ENCODE results near the gene EIF2B2.

The EIF2B2 gene

GRCh38 chr14:74955229-74956026, 47.3 kb upstream of the EIF2B2 start, which contains the start of gene PGF:
PGF (minus strand) TSS chr14:74955597; CDS start chr14:74955242, 355 bp downstream.
- H3K4me1 ChIP-seq (ENCODE audit: control insufficient read depth in 1 of 2, insufficient read depth in 2 of 2, low read length in 2 of 2) = peaks cover 22 to 27% of the 10 kb centered on the region in 2 experiments
- no peaks in the 10 kb centered on the region for H3K27me3 ChIP-seq (ENCODE audit: insufficient read depth, low read length)
- H3K9me3 ChIP-seq (ENCODE audit: insufficient read depth, low read depth, low read length) = peaks cover 2% of the 10 kb centered on the region
- H4K91ac ChIP-seq (ENCODE audit: low read depth, low read length) = peak within 1 kb of the TSS; percentile 76
- WGBS (ENCODE audit: extremely low coverage, insufficient coverage, insufficient read length) = no CpG with 5 or more reads among the region's 73 CpGs
- peaks cover 11 to 17% of the 10 kb centered on the region in 2 experiments for H3K36me3 ChIP-seq (ENCODE audit: control insufficient read depth in 1 of 2, insufficient read depth in 2 of 2, low read length in 2 of 2)
- peak within 1 kb of the TSS; percentile 27 for H3K4ac ChIP-seq (ENCODE audit: low read depth, low read length)
- peak within 1 kb of the TSS; percentile 65 for H2BK5ac ChIP-seq (ENCODE audit: low read depth, low read length, poor library complexity)
- peak within 1 kb of the TSS; percentile 37 for H2BK120ac ChIP-seq (ENCODE audit: insufficient read depth, low read length, poor library complexity)
- peak within 1 kb of the TSS; percentile 64 for H3K4me2 ChIP-seq (ENCODE audit: low read length)
- H3K27ac ChIP-seq (ENCODE audit: low read depth, low read length) = peak within 1 kb of the TSS; percentile 61
- peak within 1 kb of the TSS; percentile 79 for H3K18ac ChIP-seq (ENCODE audit: low read length)
- peaks cover 16% of the 10 kb centered on the region for H3K79me2 ChIP-seq (ENCODE audit: control insufficient read depth, insufficient read depth, low read length, poor library complexity)
- H2AK5ac ChIP-seq (ENCODE audit: low read length) = peak within 1 kb of the TSS; percentile 19
- peak within 1 kb of the TSS; percentile 52 for H4K8ac ChIP-seq (ENCODE audit: low read depth, low read length)
- peak within 1 kb of the TSS; percentile 5 for H3K9ac ChIP-seq (ENCODE audit: low read length)
- H3K79me1 ChIP-seq (ENCODE audit: low read length) = peaks cover 33% of the 10 kb centered on the region
- no peak within 1 kb of the TSS for H3K23ac ChIP-seq (ENCODE audit: low read length)
- H3K4me3 ChIP-seq (ENCODE audit: low read depth, low read length) = peak within 1 kb of the TSS; percentile 59
- H2AFZ ChIP-seq (ENCODE audit: insufficient read depth, low read length, poor library complexity) = peak within 1 kb of the TSS; percentile 62
- H4K12ac ChIP-seq (ENCODE audit: low read depth, low read length) = peak within 1 kb of the TSS; percentile 35
- peak; percentile 99 for DNase-seq
- peak within 1 kb of the TSS; percentile 79 for H3K14ac ChIP-seq (ENCODE audit: low read length)
- peak within 1 kb of the TSS; percentile 34 for H2BK12ac ChIP-seq (ENCODE audit: low read length)

DNA sequence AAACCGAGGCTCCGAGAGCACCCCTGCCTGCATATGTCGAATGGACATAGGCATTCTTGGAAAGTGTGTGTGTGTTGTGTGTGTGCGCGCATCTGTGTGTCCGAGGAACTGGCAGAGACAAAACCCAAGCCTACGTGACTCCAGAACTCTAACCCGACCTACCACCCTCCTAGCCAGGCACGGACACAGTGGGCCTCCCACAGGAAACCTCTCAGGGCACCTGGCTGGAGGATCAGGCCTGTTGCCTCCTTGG, 46.8 kb upstream of the EIF2B2 start:
- Histone ChIP-seq H3K79me2 (ENCODE audit: control insufficient read depth, insufficient read depth, low read length, poor library complexity) (peaks cover 16% of the 10 kb centered on the region), H3K27ac (ENCODE audit: low read depth, low read length) (peak overlapping the region; percentile 50), H3K9me3 (ENCODE audit: insufficient read depth, low read depth, low read length) (peaks cover 2% of the 10 kb centered on the region), H3K79me1 (ENCODE audit: low read length) (peaks cover 37% of the 10 kb centered on the region), H3K4me1 (ENCODE audit: control insufficient read depth in 1 of 2, insufficient read depth in 2 of 2, low read length in 2 of 2) (peaks cover 22 to 27% of the 10 kb centered on the region in 2 experiments), H3K36me3 (ENCODE audit: control insufficient read depth in 1 of 2, insufficient read depth in 2 of 2, low read length in 2 of 2) (peaks cover 10 to 17% of the 10 kb centered on the region in 2 experiments), H3K4me2 (ENCODE audit: low read length) (peak overlapping the region; percentile 64), H3K14ac (ENCODE audit: low read length) (peak overlapping the region; percentile 50), H4K12ac (ENCODE audit: low read depth, low read length) (peak overlapping the region; percentile 32), H2BK5ac (ENCODE audit: low read depth, low read length, poor library complexity) (peak overlapping the region; percentile 65), H4K91ac (ENCODE audit: low read depth, low read length) (peak overlapping the region; percentile 73), H3K4me3 (ENCODE audit: low read depth, low read length) (no peak overlapping the region), H4K8ac (ENCODE audit: low read depth, low read length) (peak overlapping the region; percentile 33), H3K27me3 (ENCODE audit: insufficient read depth, low read length) (no peaks in the 10 kb centered on the region), H3K4ac (ENCODE audit: low read depth, low read length) (peak overlapping the region; percentile 25), H2AFZ (ENCODE audit: insufficient read depth, low read length, poor library complexity) (peak overlapping the region; percentile 62), H2BK120ac (ENCODE audit: insufficient read depth, low read length, poor library complexity) (peak overlapping the region; percentile 34), H2BK12ac (ENCODE audit: low read length) (peak overlapping the region; percentile 34), H3K23ac (ENCODE audit: low read length) (no peak overlapping the region), H2AK5ac (ENCODE audit: low read length) (no peak overlapping the region), H3K18ac (ENCODE audit: low read length) (peak overlapping the region; percentile 58), H3K9ac (ENCODE audit: low read length) (no peak overlapping the region)
- WGBS (ENCODE audit: extremely low coverage, insufficient coverage, insufficient read length) = no CpG with 5 or more reads among the region's 9 CpGs
- DNase-seq = no peak

DNA sequence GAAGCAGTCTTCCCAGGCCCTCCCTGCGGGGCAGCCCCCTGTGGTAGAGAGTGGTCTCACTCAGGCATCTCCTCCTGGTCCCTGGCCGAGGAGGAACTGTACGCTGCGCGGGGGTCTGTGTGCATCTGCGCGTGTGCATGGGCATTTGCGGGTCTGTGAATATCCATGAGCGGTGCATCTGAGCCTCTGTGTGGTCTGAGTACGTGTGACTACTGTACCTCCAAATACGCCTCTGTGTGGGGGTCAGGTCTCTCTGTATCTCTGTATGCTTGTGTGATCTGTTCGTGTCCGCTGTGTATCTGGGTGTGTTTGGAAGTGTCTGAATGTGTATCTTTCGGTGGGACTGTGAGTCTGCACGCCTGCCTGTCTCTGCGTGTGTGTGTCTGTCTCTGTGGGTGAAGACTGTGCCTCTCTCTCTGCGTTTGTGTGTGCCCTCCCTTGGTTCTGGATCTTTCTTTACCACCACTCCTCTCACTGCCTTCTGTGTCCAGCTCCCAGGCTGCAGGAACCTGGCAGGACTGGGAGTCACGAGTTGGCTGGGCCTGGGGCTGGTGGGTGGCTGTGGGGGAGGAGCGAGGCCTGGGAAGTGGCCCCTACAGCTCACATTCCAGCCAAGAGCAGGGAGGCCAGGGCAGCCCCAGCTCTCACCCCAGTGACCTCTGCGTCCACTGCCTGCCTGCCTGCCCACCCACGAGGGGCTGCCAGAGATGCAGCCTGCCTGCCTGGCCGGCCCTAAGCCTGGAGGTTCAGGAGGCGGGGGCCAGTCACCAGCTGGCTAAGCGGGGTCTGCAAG, 46.2 kb upstream of the EIF2B2 start:
- no CpG with 5 or more reads among the region's 24 CpGs for WGBS (ENCODE audit: extremely low coverage, insufficient coverage, insufficient read length)
- Histone ChIP-seq H3K18ac (ENCODE audit: low read length) (peak overlapping the region; percentile 58), H3K79me1 (ENCODE audit: low read length) (peaks cover 33% of the 10 kb centered on the region)

GRCh38 chr14:74959596-74960180, 43.0 kb upstream of the EIF2B2 start:
- Histone ChIP-seq H2BK120ac (ENCODE audit: insufficient read depth, low read length, poor library complexity) (no peak overlapping the region), H4K8ac (ENCODE audit: low read depth, low read length) (no peak overlapping the region), H3K4me2 (ENCODE audit: low read length) (no peak overlapping the region), H3K27me3 (ENCODE audit: insufficient read depth, low read length) (no peaks in the 10 kb centered on the region), H2AK5ac (ENCODE audit: low read length) (no peak overlapping the region), H3K27ac (ENCODE audit: low read depth, low read length) (no peak overlapping the region), H4K91ac (ENCODE audit: low read depth, low read length) (peak overlapping the region; percentile 32), H3K4me1 (ENCODE audit: control insufficient read depth in 1 of 2, insufficient read depth in 2 of 2, low read length in 2 of 2) (peaks cover 22 to 28% of the 10 kb centered on the region in 2 experiments), H3K79me1 (ENCODE audit: low read length) (peaks cover 20% of the 10 kb centered on the region), H3K4ac (ENCODE audit: low read depth, low read length) (no peak overlapping the region), H3K79me2 (ENCODE audit: control insufficient read depth, insufficient read depth, low read length, poor library complexity) (peaks cover 11% of the 10 kb centered on the region), H3K14ac (ENCODE audit: low read length) (no peak overlapping the region), H2BK5ac (ENCODE audit: low read depth, low read length, poor library complexity) (no peak overlapping the region), H2BK12ac (ENCODE audit: low read length) (peak overlapping the region; percentile 15), H4K12ac (ENCODE audit: low read depth, low read length) (no peak overlapping the region), H3K23ac (ENCODE audit: low read length) (no peak overlapping the region), H3K18ac (ENCODE audit: low read length) (no peak overlapping the region), H3K9ac (ENCODE audit: low read length) (no peak overlapping the region), H3K36me3 (ENCODE audit: control insufficient read depth in 1 of 2, insufficient read depth in 2 of 2, low read length in 2 of 2) (no peaks in the 10 kb centered on the region), H3K4me3 (ENCODE audit: low read depth, low read length) (no peak overlapping the region), H3K9me3 (ENCODE audit: insufficient read depth, low read depth, low read length) (peaks cover 2% of the 10 kb centered on the region), H2AFZ (ENCODE audit: insufficient read depth, low read length, poor library complexity) (no peak overlapping the region)
- WGBS (ENCODE audit: extremely low coverage, insufficient coverage, insufficient read length) = no CpG with 5 or more reads among the region's 5 CpGs
- peak; percentile 35 to 48 for DNase-seq

More for the DNA sequence above, 46.2 kb upstream of the EIF2B2 start:
- Histone ChIP-seq H3K9me3 (ENCODE audit: insufficient read depth, low read depth, low read length) (peaks cover 2% of the 10 kb centered on the region), H3K27ac (ENCODE audit: low read depth, low read length) (peak overlapping the region; percentile 50), H2BK120ac (ENCODE audit: insufficient read depth, low read length, poor library complexity) (peak overlapping the region; percentile 34), H3K9ac (ENCODE audit: low read length) (no peak overlapping the region), H3K27me3 (ENCODE audit: insufficient read depth, low read length) (no peaks in the 10 kb centered on the region), H4K91ac (ENCODE audit: low read depth, low read length) (peak overlapping the region; percentile 73), H4K8ac (ENCODE audit: low read depth, low read length) (peak overlapping the region; percentile 33), H3K23ac (ENCODE audit: low read length) (no peak overlapping the region), H4K12ac (ENCODE audit: low read depth, low read length) (peak overlapping the region; percentile 9), H3K36me3 (ENCODE audit: control insufficient read depth in 1 of 2, insufficient read depth in 2 of 2, low read length in 2 of 2) (peaks cover 8 to 16% of the 10 kb centered on the region in 2 experiments), H3K4me3 (ENCODE audit: low read depth, low read length) (no peak overlapping the region), H2AK5ac (ENCODE audit: low read length) (peak overlapping the region; percentile 7), H2AFZ (ENCODE audit: insufficient read depth, low read length, poor library complexity) (peak overlapping the region; percentile 12), H2BK5ac (ENCODE audit: low read depth, low read length, poor library complexity) (peak overlapping the region; percentile 65), H3K4me1 (ENCODE audit: control insufficient read depth in 1 of 2, insufficient read depth in 2 of 2, low read length in 2 of 2) (peaks cover 22 to 27% of the 10 kb centered on the region in 2 experiments), H2BK12ac (ENCODE audit: low read length) (peak overlapping the region; percentile 34), H3K4me2 (ENCODE audit: low read length) (no peak overlapping the region), H3K79me2 (ENCODE audit: control insufficient read depth, insufficient read depth, low read length, poor library complexity) (peaks cover 16% of the 10 kb centered on the region), H3K14ac (ENCODE audit: low read length) (peak overlapping the region; percentile 50), H3K4ac (ENCODE audit: low read depth, low read length) (peak overlapping the region; percentile 25)
- DNase-seq = peak in 1 of 2 donors; percentile 18

Data from trophoblast cell (in vitro differentiated cells and primary cell).